A673 (cell line): ENCODE results near the gene EPN1.

Experiments used
- EZH2 ChIP-seq: fragments of 200-600 bp; sonication (generic); IDR thresholded peaks from 2 replicates; pipeline ENCODE4 v1.6.1; 2017; ENCODE audit warnings: borderline replicate concordance, low read depth, mild to moderate bottlenecking, mixed read lengths, antibody characterized with exemption, low read length; ENCODE audit not compliant: poor library complexity, severe bottlenecking
- TF ChIP-seq, protein P1 (sequence below): fragments of 300-800, 200-600 bp; sonication (generic); conservative IDR thresholded peaks from 2 replicates; pipeline ENCODE4 v1.5.1; 2017; ENCODE audit warnings: low read depth, mild to moderate bottlenecking, antibody characterized with exemption, low read length, moderate library complexity, mixed read lengths

DNA sequence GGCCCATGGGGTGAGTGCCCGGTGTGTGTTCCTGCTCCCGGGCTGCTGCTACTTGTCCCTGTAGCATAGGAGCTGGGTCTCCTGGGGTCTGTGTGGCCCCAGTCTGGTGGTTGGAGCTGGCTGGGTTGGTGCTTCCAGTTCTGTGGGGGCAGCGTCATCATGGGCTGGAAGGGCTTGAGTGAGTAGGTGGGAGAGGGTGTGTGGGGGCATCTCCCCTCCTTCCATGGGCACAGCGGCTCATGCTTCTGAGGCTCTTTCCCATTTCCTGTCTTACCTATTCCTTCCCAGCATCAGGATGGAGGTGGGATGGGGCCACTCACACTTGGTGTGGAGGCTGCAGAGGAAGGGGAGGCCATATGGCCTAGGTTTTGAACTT is 8.0 kb upstream of the EPN1 start:
- TF ChIP-seq, protein P1, sequence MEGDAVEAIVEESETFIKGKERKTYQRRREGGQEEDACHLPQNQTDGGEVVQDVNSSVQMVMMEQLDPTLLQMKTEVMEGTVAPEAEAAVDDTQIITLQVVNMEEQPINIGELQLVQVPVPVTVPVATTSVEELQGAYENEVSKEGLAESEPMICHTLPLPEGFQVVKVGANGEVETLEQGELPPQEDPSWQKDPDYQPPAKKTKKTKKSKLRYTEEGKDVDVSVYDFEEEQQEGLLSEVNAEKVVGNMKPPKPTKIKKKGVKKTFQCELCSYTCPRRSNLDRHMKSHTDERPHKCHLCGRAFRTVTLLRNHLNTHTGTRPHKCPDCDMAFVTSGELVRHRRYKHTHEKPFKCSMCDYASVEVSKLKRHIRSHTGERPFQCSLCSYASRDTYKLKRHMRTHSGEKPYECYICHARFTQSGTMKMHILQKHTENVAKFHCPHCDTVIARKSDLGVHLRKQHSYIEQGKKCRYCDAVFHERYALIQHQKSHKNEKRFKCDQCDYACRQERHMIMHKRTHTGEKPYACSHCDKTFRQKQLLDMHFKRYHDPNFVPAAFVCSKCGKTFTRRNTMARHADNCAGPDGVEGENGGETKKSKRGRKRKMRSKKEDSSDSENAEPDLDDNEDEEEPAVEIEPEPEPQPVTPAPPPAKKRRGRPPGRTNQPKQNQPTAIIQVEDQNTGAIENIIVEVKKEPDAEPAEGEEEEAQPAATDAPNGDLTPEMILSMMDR = no peak
- TF ChIP-seq EZH2 = no peak
